ENCODE data around the gene GRK2. TPM values are rescaled to one million over a fixed set of nuclear protein-coding genes. Genes with fewer than 3 reads are reported as not detected.

The GRK2 gene
- total and polyA plus RNA-seq, 2 of the 13 experiments (the other 11 are each of a cell fraction or from before 2014, with no cell fraction given), result 31.3 to 42.4 TPM

DNA sequence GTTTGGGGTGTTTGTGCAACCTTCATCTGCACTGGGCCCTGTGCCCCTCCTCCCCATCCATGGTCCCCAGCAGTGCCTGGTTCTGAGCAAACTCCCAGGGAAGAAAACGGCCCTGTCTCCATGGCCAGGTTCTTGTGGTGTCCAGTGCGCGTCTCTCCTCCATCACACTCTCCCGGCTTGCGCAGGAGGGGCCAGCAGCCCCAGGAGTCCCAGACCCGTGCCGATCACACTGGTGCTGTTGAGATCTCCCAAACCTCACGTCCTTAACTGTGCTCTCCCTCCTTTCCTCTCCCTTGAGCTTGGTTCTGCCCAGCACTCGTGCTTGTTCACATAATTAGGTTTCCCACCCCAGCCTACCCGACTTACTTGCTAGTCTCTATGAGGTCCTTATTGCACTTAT is 10.9 kb upstream of the GRK2 start:
- intact Hi-C loops (cut with micrococcal nuclease; ENCODE audit: unreplicated experiment) (no loop called here), in situ Hi-C loops (cut with HindIII; ENCODE audit: extremely low pct_ligation_motif_present, low pct_unique_long_range_greater_than_20kb) (no loop called here)
- Histone ChIP-seq H2AFZ (ENCODE audit: low read length) (no peak overlapping the region), H3K27ac (ENCODE audit: extremely low read length, insufficient read depth, low read length) (peak overlapping the region; percentile 62), H3K4me1 (ENCODE audit: insufficient read depth, low read length) (peaks cover 76% of the 10 kb centered on the region), H3K4me3 (replicated peaks in 1 of 3; ENCODE audit: insufficient read depth in 1 of 3, low read depth in 2 of 3, low read length in 3 of 3) (no peak overlapping the region), H3K36me3 (replicated peaks in 1 of 2; ENCODE audit: control insufficient read depth in 1 of 2, insufficient read depth in 2 of 2, low read length in 2 of 2) (peaks cover 43 to 57% of the 10 kb centered on the region in 2 experiments), H3K9ac (ENCODE audit: insufficient read depth, low read depth, low read length) (no peak overlapping the region), H3K4me2 (ENCODE audit: low read depth, low read length) (no peak overlapping the region), H3K9me3 (ENCODE audit: low read length) (no peaks in the 10 kb centered on the region), H3K79me2 (ENCODE audit: insufficient read depth, low read length) (peaks cover 2% of the 10 kb centered on the region), H3K27me3 (ENCODE audit: control insufficient read depth in 1 of 2, insufficient read depth in 2 of 2, low read length in 2 of 2) (no peaks in the 10 kb centered on the region), H4K20me1 (ENCODE audit: insufficient read depth, low read length) (no peaks in the 10 kb centered on the region)
- POLR2A ChIA-PET, result interaction anchor here (1.1 to 1.9 kb wide), 2 partner anchors 16 to 48 kb away, joined by 4 to 5 read pairs; partner anchors contain the start of gene SSH3
- ATAC-seq (no peak), FAIRE-seq (no peak), DNase-seq (ENCODE audit: low spot score) (no peak)
- CTCF ChIA-PET (ENCODE audit: low intra/inter-chr PET ratio, low total read pairs), result no interaction called here
- BruUV-seq (replicated peaks), result no TSS peak
- TF ChIP-seq AGO2 (optimal IDR thresholded peaks at IDR 0.05; ENCODE audit: low read depth, low read length) (peak; percentile 14), FLYWCH1 (CRISPR knock-in tag; IDR thresholded peaks at IDR 0.05) (no peak)
- WGBS (ENCODE audit: low lambda C conversion rate), result 95% methylated on average over 9 of the region's 10 CpGs

DNA sequence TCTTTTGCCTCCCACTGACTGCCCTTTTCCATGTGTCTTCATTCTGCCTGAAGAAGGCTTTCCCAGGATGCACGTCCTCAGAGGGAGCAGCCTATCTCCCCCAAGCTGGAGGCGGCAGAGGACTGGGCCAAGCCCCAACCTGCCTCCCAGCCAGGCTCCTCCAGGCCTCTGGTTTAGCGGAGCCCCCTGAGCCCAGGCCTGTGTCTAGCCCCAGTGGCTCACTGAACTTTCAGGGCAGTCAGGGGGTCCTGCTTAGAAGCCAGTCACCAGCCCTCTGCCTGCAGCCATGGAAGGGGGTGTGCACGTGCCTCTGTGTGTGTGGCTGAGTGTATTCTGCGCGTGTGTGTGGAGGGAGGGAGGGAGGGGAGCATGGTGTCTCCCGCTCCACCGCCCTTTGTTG is 10.4 kb upstream of the GRK2 start:
- intact Hi-C loops (cut with micrococcal nuclease; ENCODE audit: unreplicated experiment), result no loop called here
- Histone ChIP-seq H3K27ac (ENCODE audit: extremely low read length, insufficient read depth, low read length) (peak overlapping the region; percentile 62), H3K79me2 (ENCODE audit: insufficient read depth, low read length) (peaks cover 2% of the 10 kb centered on the region), H3K36me3 (replicated peaks in 1 of 2; ENCODE audit: control insufficient read depth in 1 of 2, insufficient read depth in 2 of 2, low read length in 2 of 2) (peaks cover 39 to 52% of the 10 kb centered on the region in 2 experiments), H3K27me3 (ENCODE audit: control insufficient read depth in 1 of 2, insufficient read depth in 2 of 2, low read length in 2 of 2) (no peaks in the 10 kb centered on the region), H3K4me3 (replicated peaks in 1 of 3; ENCODE audit: insufficient read depth in 1 of 3, low read depth in 2 of 3, low read length in 3 of 3) (no peak overlapping the region), H4K20me1 (ENCODE audit: insufficient read depth, low read length) (no peaks in the 10 kb centered on the region), H3K9ac (ENCODE audit: insufficient read depth, low read depth, low read length) (no peak overlapping the region), H3K4me2 (ENCODE audit: low read depth, low read length) (no peak overlapping the region), H3K9me3 (ENCODE audit: low read length) (no peaks in the 10 kb centered on the region), H2AFZ (ENCODE audit: low read length) (no peak overlapping the region), H3K4me1 (ENCODE audit: insufficient read depth, low read length) (peaks cover 81% of the 10 kb centered on the region)
- WGBS (ENCODE audit: low lambda C conversion rate), result 90% methylated on average over 8 of the region's 8 CpGs
- in situ Hi-C loops (cut with HindIII; ENCODE audit: extremely low pct_ligation_motif_present, low pct_unique_long_range_greater_than_20kb), result no loop called here
- FAIRE-seq (no peak), ATAC-seq (peak; percentile 10), DNase-seq (ENCODE audit: low spot score) (no peak)
- ChIA-PET POLR2A (interaction anchor here (1.1 to 1.9 kb wide), 2 partner anchors 16 to 47 kb away, joined by 4 to 5 read pairs; partner anchors contain the start of gene SSH3), CTCF (ENCODE audit: low intra/inter-chr PET ratio, low total read pairs) (no interaction called here)
- BruUV-seq (replicated peaks), result no TSS peak
- TF ChIP-seq, protein P1, sequence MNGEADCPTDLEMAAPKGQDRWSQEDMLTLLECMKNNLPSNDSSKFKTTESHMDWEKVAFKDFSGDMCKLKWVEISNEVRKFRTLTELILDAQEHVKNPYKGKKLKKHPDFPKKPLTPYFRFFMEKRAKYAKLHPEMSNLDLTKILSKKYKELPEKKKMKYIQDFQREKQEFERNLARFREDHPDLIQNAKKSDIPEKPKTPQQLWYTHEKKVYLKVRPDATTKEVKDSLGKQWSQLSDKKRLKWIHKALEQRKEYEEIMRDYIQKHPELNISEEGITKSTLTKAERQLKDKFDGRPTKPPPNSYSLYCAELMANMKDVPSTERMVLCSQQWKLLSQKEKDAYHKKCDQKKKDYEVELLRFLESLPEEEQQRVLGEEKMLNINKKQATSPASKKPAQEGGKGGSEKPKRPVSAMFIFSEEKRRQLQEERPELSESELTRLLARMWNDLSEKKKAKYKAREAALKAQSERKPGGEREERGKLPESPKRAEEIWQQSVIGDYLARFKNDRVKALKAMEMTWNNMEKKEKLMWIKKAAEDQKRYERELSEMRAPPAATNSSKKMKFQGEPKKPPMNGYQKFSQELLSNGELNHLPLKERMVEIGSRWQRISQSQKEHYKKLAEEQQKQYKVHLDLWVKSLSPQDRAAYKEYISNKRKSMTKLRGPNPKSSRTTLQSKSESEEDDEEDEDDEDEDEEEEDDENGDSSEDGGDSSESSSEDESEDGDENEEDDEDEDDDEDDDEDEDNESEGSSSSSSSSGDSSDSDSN (CRISPR knock-in tag; IDR thresholded peaks at IDR 0.05), result no peak
- TF ChIP-seq SALL1 (CRISPR knock-in tag; IDR thresholded peaks at IDR 0.05), result 0 out of 2 replicates have a peak, but pooled peaks have one; percentile 25
- TF ChIP-seq, protein P2, sequence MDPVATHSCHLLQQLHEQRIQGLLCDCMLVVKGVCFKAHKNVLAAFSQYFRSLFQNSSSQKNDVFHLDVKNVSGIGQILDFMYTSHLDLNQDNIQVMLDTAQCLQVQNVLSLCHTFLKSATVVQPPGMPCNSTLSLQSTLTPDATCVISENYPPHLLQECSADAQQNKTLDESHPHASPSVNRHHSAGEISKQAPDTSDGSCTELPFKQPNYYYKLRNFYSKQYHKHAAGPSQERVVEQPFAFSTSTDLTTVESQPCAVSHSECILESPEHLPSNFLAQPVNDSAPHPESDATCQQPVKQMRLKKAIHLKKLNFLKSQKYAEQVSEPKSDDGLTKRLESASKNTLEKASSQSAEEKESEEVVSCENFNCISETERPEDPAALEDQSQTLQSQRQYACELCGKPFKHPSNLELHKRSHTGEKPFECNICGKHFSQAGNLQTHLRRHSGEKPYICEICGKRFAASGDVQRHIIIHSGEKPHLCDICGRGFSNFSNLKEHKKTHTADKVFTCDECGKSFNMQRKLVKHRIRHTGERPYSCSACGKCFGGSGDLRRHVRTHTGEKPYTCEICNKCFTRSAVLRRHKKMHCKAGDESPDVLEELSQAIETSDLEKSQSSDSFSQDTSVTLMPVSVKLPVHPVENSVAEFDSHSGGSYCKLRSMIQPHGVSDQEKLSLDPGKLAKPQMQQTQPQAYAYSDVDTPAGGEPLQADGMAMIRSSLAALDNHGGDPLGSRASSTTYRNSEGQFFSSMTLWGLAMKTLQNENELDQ (CRISPR knock-in tag; IDR thresholded peaks at IDR 0.05; ENCODE audit: borderline replicate concordance), result no peak
- TF ChIP-seq, protein P3, sequence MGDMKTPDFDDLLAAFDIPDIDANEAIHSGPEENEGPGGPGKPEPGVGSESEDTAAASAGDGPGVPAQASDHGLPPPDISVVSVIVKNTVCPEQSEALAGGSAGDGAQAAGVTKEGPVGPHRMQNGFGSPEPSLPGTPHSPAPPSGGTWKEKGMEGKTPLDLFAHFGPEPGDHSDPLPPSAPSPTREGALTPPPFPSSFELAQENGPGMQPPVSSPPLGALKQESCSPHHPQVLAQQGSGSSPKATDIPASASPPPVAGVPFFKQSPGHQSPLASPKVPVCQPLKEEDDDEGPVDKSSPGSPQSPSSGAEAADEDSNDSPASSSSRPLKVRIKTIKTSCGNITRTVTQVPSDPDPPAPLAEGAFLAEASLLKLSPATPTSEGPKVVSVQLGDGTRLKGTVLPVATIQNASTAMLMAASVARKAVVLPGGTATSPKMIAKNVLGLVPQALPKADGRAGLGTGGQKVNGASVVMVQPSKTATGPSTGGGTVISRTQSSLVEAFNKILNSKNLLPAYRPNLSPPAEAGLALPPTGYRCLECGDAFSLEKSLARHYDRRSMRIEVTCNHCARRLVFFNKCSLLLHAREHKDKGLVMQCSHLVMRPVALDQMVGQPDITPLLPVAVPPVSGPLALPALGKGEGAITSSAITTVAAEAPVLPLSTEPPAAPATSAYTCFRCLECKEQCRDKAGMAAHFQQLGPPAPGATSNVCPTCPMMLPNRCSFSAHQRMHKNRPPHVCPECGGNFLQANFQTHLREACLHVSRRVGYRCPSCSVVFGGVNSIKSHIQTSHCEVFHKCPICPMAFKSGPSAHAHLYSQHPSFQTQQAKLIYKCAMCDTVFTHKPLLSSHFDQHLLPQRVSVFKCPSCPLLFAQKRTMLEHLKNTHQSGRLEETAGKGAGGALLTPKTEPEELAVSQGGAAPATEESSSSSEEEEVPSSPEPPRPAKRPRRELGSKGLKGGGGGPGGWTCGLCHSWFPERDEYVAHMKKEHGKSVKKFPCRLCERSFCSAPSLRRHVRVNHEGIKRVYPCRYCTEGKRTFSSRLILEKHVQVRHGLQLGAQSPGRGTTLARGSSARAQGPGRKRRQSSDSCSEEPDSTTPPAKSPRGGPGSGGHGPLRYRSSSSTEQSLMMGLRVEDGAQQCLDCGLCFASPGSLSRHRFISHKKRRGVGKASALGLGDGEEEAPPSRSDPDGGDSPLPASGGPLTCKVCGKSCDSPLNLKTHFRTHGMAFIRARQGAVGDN (CRISPR knock-in tag; IDR thresholded peaks at IDR 0.05), result peak; percentile 48
- TF ChIP-seq ZBTB38 (CRISPR knock-in tag; IDR thresholded peaks at IDR 0.05), result peak; percentile 46; the same call in 1 of the 2 replicates

All from HepG2 (cell line).